SHP77 (cell line): ENCODE data around the gene NELFB.

Experiments
- DNase-seq, 2 experiments: peaks; one replicate each; lab custom pipeline; 2025; lab: John Stamatoyannopoulos, UW

NELFB gene

DNA sequence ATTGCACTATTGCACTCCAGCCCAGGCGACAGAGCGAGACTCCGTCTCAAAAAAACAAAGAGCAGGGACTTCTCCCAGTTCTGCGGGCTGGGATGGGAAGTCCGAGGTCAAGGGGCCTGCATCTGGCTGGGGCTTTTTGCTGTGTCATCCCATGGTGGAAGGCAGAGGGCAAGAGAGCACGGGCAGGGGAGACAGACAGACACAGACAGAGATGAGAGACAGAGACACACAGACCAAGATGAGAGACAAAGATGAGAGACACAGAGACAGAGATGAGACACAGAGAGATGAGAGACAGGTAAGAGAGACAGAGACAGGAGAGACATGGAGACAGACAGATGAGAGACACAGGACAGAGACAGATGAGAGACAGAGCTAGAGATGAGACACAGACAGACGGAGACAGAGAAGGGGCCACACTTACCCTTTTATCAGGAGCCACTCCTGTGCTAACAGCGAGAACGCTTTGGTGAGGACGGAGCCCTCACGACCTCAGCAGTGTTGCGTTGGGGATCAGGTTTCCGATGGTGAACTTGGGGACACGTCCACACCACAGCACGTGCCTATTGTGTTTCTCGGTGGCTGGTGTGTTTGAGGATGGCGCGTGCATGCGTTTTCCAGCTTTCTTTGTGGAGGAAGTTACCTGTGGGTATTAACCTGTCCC is 13.5 kb downstream of the NELFB start:
- no peak for DNase-seq

DNA sequence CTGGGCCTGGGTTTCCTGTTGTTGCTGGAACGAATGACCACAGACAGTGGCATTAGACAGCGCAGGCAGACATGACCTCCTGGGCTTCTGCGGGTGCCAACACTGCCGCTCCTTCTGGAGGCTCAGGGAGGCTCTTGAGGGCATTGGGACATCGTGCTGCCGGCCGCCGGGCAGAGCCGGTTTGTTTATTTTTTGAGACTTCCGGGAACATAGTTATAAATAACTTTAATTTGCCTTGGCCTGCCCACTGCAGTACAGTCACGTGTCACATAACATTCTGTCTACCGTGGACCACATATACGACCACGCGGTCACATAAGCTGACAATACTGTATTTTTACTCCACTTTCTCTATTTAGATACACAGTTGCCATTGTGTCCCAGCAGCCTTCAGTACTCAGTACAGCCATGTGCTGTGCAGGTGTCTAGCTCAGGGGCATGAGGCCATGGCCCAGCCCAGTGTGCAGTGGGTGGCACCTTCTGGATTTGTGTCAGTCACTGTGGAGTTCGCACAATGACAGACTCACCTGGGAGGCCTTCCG is 14.2 kb downstream of the NELFB start:
- peak in 1 of 2 experiments; percentile 64 for DNase-seq

- no peak for DNase-seq
Observed at GRCh38 chr9:137270929-137271695, 16.0 kb downstream of the NELFB start.

GRCh38 chr9:137271696-137272076 is 16.6 kb downstream of the NELFB start:
- no peak for DNase-seq

DNA sequence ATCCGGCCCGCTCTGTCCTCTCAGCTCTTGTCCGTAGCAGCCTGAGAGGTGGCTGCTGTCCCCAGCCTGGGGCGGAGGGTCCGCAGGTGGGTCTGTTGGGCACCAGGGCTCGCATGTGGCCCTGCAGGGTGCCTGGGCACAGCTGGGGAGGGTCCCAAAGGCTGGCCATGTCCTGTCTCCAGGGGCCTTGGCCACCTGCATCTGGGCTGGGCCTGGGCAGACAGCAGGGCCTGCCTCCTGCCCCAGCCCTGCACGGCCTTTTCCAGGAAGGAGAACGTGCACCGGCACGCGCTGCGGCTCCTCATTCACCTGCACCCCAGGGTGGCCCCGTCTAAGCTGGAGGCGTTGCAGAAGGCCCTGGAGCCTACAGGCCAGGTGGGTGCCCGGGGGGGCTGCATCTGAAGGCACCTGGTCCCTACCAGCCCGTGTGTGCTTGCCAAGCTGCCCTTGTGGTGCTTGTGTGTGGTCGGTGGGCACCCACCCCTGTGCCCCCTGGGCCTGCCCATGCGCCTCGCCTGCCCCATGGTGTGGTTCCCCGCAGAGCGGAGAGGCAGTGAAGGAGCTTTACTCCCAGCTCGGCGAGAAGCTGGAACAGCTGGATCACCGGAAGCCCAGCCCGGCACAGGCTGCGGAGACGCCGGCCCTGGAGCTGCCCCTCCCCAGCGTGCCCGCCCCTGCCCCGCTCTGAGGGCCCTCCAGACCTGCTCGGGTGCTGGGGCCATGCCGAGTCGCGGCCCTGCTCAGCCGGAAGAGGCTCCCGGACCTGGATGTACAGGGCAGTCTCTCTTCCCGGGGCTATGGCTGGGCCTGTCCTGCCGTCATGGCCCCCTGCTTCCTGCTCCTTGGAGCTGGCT is 17.3 kb downstream of the NELFB start:
- peak in 1 of 2 experiments; percentile 41 for DNase-seq

GRCh38 chr9:137273095-137273490 is 18.0 kb downstream of the NELFB start:
- no peak for DNase-seq

GRCh38 chr9:137273611-137274320 is 18.6 kb downstream of the NELFB start:
- peak; percentile 51 to 86 for DNase-seq

GRCh38 chr9:137275203-137275587 is 20.1 kb downstream of the NELFB start:
- DNase-seq: no peak

- no peak for DNase-seq
Observed at GRCh38 chr9:137275588-137276472, 20.7 kb downstream of the NELFB start.

DNA sequence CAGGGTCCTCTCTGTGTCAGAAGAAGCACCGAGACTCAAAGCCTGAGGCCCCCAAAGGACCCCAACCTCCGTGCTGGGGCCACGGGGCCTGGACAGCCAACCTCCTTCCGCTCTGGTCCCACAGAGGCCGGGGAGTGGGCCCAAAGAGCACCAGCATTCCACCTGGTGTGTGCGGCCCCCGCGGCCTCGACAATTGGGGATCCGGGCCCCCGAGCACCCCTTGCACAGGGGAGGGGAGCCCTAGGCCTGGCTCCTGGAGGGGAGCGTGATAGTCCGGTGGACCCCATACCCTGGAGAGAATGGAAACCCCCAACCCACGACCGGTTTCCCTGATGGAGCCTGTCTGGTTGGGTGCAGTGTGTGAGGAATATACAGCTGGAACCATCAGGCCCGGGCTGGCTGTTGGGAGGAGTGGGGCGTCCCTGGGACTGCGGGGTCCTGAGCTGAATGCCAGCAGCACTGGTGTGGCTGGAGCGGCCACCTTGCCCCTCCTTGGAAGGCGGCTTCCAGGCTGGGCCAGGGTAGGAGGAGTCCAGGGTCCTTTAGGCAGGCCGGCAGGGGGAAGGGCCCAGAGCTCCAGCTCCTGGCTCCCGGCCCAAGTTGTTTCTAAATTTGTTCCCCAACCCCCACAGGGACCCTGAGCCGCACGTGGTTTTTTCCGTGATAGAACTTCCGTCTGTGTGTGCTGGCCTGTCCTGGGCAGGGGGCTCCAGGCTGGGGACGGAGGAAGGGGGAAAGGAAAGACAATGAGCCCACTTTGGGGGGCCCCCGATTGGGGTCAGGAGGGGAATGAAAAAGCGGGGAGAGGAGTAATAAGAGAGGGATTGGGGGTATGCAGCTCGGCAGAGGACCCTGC is 21.6 kb downstream of the NELFB start:
- DNase-seq: no peak

GRCh38 chr9:137277329-137278041 is 22.4 kb downstream of the NELFB start, which contains the start of gene TOR4A:
Gene TOR4A, plus strand, starts transcription at chr9:137277726. Its CDS starts 964 bp downstream, at chr9:137278690.
- no peak for DNase-seq

DNA sequence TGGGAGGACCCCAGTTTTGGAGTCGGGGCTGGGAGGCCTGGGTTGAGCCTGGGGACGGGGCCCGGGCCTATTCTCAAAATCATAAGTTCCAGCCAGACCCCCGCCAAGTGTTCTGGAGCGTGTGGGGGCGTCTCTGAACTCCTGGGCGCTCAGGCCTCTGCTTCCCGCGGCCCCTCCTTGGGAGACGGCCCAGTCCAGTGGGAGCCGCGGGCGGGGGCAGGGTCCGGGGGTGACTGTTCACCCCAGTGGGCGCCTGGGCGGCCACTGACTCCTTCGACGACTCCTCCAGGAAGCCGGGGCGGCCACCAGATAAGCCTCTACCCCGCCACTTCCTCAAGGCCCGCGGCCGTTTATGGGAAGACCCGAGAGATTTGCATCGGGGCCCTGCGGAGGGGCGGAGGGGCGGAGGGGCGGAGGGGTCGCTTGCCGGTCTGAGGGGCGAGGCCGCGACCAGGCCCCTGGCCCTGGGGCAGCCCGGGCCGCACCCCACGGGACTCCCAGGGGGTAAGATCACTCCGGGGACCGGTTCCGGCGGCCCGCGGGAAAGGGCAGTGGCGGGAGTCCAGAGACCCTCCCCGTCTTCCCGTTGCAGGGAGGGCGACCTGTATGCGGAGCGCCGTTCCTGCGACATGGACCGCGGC is 23.1 kb downstream of the NELFB start:
- no peak for DNase-seq

- DNase-seq: no peak
Observed at GRCh38 chr9:137278721-137279711, 23.9 kb downstream of the NELFB start.

DNA sequence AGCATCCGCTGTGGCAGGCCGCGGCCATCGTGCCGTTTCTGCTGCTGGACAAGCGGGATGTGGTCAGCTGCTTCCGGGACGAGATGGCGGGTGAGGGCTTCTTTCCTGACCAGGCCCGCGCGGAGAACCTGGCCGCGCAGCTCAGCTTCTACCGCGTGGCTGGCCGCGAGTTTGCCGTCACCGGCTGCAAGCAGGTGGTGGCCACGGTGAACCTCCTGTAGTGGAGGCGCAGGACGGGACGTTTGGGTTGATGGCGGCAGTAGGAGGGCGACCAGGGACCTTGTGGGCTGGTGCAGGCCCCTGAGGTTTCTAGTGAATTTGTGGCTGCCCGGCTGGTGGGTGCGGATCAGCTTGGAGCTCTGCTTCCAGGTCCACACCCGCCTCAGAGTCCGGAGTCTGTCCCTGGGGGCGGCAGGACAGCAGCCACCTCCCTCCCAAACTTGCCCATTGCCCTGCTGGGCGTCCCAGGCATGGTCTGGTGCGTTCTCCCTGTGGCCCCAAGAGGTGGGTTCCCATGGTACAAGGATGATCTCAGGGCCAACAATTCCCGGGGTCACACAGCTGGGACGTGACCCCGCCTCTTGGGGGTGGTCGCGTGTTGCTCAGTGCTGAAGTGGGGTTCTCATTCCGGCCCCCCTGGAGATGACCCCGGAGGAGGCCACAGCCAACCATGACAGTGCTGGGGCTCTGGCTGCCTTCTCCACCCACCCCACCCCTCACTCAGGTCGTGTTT is 24.8 kb downstream of the NELFB start:
- no peak for DNase-seq

DNA sequence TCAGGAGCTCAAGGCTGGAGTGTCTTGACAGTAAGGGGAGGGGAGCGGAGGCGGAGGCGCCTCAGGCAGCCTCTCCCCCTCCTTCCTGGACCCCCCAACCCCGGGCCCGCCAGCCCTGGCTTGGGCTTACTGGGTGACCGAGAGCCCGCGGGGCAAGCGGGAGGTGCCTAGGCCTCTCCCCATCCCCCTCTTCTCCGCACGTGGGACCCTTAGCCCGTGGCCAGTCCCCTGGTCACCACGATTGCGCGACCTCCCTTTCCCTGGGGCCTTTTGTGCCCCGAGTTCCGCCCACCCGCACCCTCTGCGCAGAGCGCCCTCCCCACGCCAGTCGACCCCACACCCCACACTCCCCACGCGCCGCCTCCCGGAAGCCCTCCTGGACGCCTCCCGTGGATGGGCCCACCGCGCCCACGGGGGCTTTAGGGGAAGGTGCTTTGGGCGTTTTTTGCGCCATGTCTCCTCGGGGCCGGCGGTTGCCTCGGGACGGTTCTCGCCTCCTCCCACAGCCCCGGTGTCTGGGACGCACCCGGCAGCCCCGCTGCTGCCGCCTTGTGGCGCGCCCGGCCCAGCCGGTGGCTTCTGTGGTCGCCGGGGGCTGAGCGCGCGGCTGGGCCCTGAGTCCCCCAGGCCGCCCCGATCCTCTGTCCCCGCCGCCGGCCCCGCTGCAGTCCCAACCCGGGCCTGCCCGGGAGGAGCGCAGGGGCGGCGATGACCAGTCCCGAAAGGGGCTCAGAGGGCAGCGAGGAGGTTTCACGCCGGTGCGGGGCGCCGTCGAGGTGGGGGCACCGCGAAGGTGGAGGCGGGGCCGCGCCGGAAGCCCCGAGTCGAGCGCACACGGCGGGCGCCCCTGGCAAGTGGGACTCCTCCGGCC is 25.6 kb downstream of the NELFB start:
- DNase-seq: no peak
